IMR-90 (cell line): ENCODE results near the gene PAPLN. TPM values are rescaled to one million over a fixed set of nuclear protein-coding genes. Genes with fewer than 3 reads are reported as not detected.
A peak's percentile ranks its signal among the peaks of the same experiment; 100 is the strongest.

Experiments used
- ATAC-seq: fragments of 200-7000 bp; cut with Tn5 transposase; 2 replicates; pipeline ENCODE4 v1.9.1; 2020; ENCODE audit warnings: low read depth, mild to moderate bottlenecking, moderate library complexity
- BruUV-seq: library from RNA; stranded (reverse); fragments of 400-500 nt; replicated peaks from 2 replicates; lab custom pipeline; 2021; lab: Mats Ljungman, UMichigan
- CTCF ChIA-PET: fragments of 300-600 bp; formaldehyde crosslinking; extraction: SDS; loops from one replicate; lab custom pipeline; 2021; ENCODE audit warnings: antibody characterized with exemption; lab: Yijun Ruan, JAX
- POLR2A ChIA-PET: fragments of 300-600 bp; sonication (Branson Sonifier 250); formaldehyde crosslinking; loops from one replicate; lab custom pipeline; 2022; ENCODE audit warnings: antibody characterized with exemption; ENCODE audit not compliant: unreplicated experiment; lab: Charles Lee
- DNase-seq: peaks from one replicate; pipeline ENCODE4 v3.0.0; 2013
- H2AFZ ChIP-seq: replicated peaks from 2 replicates; pipeline ENCODE3; 2013; ENCODE audit warnings: low read length, mild to moderate bottlenecking; ENCODE audit not compliant: poor library complexity
- H2AK5ac ChIP-seq: 2 replicates; pipeline ENCODE4 v1.6.1; 2013; ENCODE audit warnings: low read depth, low read length, inconsistent platforms
- H2AK9ac ChIP-seq: replicated peaks from 2 replicates; pipeline ENCODE3; 2013; ENCODE audit warnings: mild to moderate bottlenecking, low read depth, low read length, moderate library complexity; ENCODE audit not compliant: poor library complexity
- H2BK120ac ChIP-seq: 2 replicates; pipeline ENCODE4 v1.6.1; 2013; ENCODE audit warnings: low read depth, low read length, inconsistent platforms
- H2BK15ac ChIP-seq: 3 replicates; pipeline ENCODE4 v1.6.1; 2013; ENCODE audit warnings: low read depth, low read length, inconsistent platforms
- H2BK20ac ChIP-seq: 2 replicates; pipeline ENCODE4 v1.6.1; 2013; ENCODE audit warnings: low read depth, mild to moderate bottlenecking, inconsistent platforms, low read length, moderate library complexity
- H2BK5ac ChIP-seq: 2 replicates; pipeline ENCODE4 v1.6.1; 2013; ENCODE audit warnings: mild to moderate bottlenecking, low read depth, low read length, inconsistent platforms; ENCODE audit not compliant: poor library complexity, severe bottlenecking
- H3K14ac ChIP-seq: replicated peaks from 2 replicates; pipeline ENCODE4 v1.6.1; 2013; ENCODE audit warnings: low read depth, low read length, inconsistent platforms
- H3K18ac ChIP-seq: 2 replicates; pipeline ENCODE4 v1.6.1; 2013; ENCODE audit warnings: low read depth, low read length, control low read depth
- H3K23ac ChIP-seq: 2 replicates; pipeline ENCODE4 v1.6.1; 2013; ENCODE audit warnings: low read depth, low read length, inconsistent platforms
- H3K27ac ChIP-seq: 2 replicates; pipeline ENCODE4 v1.5.1; 2013; ENCODE audit warnings: mild to moderate bottlenecking, control low read depth, low read length; ENCODE audit not compliant: insufficient read depth
- H3K27me3 ChIP-seq: 2 replicates; pipeline ENCODE4 v1.6.1; 2013; ENCODE audit warnings: low read length; ENCODE audit not compliant: control insufficient read depth, insufficient read depth
- H3K36me3 ChIP-seq: 2 replicates; pipeline ENCODE4 v1.6.1; 2013; ENCODE audit warnings: low read length, mixed read lengths; ENCODE audit not compliant: control insufficient read depth, insufficient read depth
- H3K4ac ChIP-seq: 2 replicates; pipeline ENCODE4 v1.6.1; 2013; ENCODE audit warnings: low read depth, low read length, inconsistent platforms
- H3K4me1 ChIP-seq: 2 replicates; pipeline ENCODE4 v1.6.1; 2013; ENCODE audit warnings: low read length, mixed read lengths; ENCODE audit not compliant: control insufficient read depth, insufficient read depth
- H3K4me2 ChIP-seq: 2 replicates; pipeline ENCODE4 v1.6.1; 2013; ENCODE audit warnings: low read depth, mild to moderate bottlenecking, control low read depth, low read length, moderate library complexity
- H3K4me3 ChIP-seq: 2 replicates; pipeline ENCODE4 v1.5.1; 2013; ENCODE audit warnings: low read depth, mild to moderate bottlenecking, control low read depth, low read length, moderate library complexity; ENCODE audit not compliant: insufficient read depth
- H3K56ac ChIP-seq: 2 replicates; pipeline ENCODE4 v1.6.1; 2013; ENCODE audit warnings: low read length, inconsistent platforms; ENCODE audit not compliant: insufficient read depth; ENCODE audit errors: extremely low read depth
- H3K79me1 ChIP-seq, 2 experiments: 2 replicates each; pipeline ENCODE4 v1.6.1; 2013; ENCODE audit warnings: low read length in 2 of 2, inconsistent platforms in 1 of 2, low read depth in 1 of 2
- H3K9ac ChIP-seq: 2 replicates; pipeline ENCODE4 v1.6.1; 2013; ENCODE audit warnings: low read depth, low read length, control low read depth
- H3K9me1 ChIP-seq: 2 replicates; pipeline ENCODE4 v1.6.1; 2013; ENCODE audit warnings: low read length, inconsistent platforms; ENCODE audit not compliant: insufficient read depth
- H3K9me3 ChIP-seq: 2 replicates; pipeline ENCODE4 v1.6.1; 2013; ENCODE audit warnings: low read length; ENCODE audit not compliant: control insufficient read depth, insufficient read depth
- H4K20me1 ChIP-seq: 2 replicates; pipeline ENCODE4 v1.6.1; 2013; ENCODE audit warnings: low read length, inconsistent platforms; ENCODE audit not compliant: insufficient read depth
- H4K5ac ChIP-seq: 2 replicates; pipeline ENCODE4 v1.6.1; 2013; ENCODE audit warnings: mild to moderate bottlenecking, low read depth, low read length, control low read depth
- H4K8ac ChIP-seq, 2 experiments: 2 replicates each; pipeline ENCODE4 v1.6.1; 2013; ENCODE audit warnings: low read depth in 2 of 2, low read length in 2 of 2, control low read depth in 1 of 2, inconsistent platforms in 1 of 2
- H4K91ac ChIP-seq: 2 replicates; pipeline ENCODE4 v1.6.1; 2013; ENCODE audit warnings: low read depth, low read length, inconsistent platforms; ENCODE audit not compliant: insufficient read depth
- BHLHE40 ChIP-seq: fragments of 150-350 bp; IDR thresholded peaks from 2 replicates; pipeline ENCODE4 v1.6.1; 2016; ENCODE audit warnings: mild to moderate bottlenecking, low read depth, low read length
- CEBPB ChIP-seq: IDR thresholded peaks from 2 replicates; pipeline ENCODE4 v1.6.1; 2012; ENCODE audit warnings: low read depth, low read length, improper control_type of control experiment
- CHD1 ChIP-seq: IDR thresholded peaks from 2 replicates; pipeline ENCODE4 v1.6.1; 2012; ENCODE audit warnings: low read depth, low read length, improper control_type of control experiment
- ELK1 ChIP-seq: fragments of 150-350 bp; IDR thresholded peaks from 2 replicates; pipeline ENCODE4 v1.6.1; 2016; ENCODE audit warnings: low read depth, mild to moderate bottlenecking, low read length, moderate library complexity, borderline replicate concordance
- FOS ChIP-seq: fragments of 150-350 bp; IDR thresholded peaks from 2 replicates; pipeline ENCODE4 v1.6.1; 2016; ENCODE audit warnings: low read depth, low read length
- MAFK ChIP-seq: IDR thresholded peaks from 2 replicates; pipeline ENCODE4 v1.6.1; 2012; ENCODE audit warnings: low read depth, low read length, improper control_type of control experiment
- MAZ ChIP-seq: IDR thresholded peaks from 2 replicates; pipeline ENCODE4 v1.6.1; 2012; ENCODE audit warnings: low read depth, mild to moderate bottlenecking, low read length, improper control_type of control experiment, moderate library complexity, borderline replicate concordance
- MXI1 ChIP-seq: IDR thresholded peaks from 2 replicates; pipeline ENCODE4 v1.6.1; 2012; ENCODE audit warnings: low read depth, mild to moderate bottlenecking, low read length, moderate library complexity, borderline replicate concordance
- NFE2L2 ChIP-seq: fragments of 150-350 bp; IDR thresholded peaks from 2 replicates; pipeline ENCODE4 v1.6.1; 2016; ENCODE audit warnings: low read depth, mild to moderate bottlenecking, low read length
- POLR2A ChIP-seq: IDR thresholded peaks from 2 replicates; pipeline ENCODE4 v1.6.1; 2012; ENCODE audit warnings: mild to moderate bottlenecking, low read depth, low read length
- RAD21 ChIP-seq: IDR thresholded peaks from 2 replicates; pipeline ENCODE4 v1.6.1; 2012; ENCODE audit warnings: low read length, improper control_type of control experiment
- RCOR1 ChIP-seq: IDR thresholded peaks from 2 replicates; pipeline ENCODE4 v1.6.1; 2012; ENCODE audit warnings: mild to moderate bottlenecking, low read length, improper control_type of control experiment; ENCODE audit not compliant: insufficient replicate concordance
- RFX5 ChIP-seq: IDR thresholded peaks from 2 replicates; pipeline ENCODE4 v1.8.0; 2012; ENCODE audit warnings: low read depth, mild to moderate bottlenecking, low read length, moderate library complexity
- SMC3 ChIP-seq: fragments of 150-350 bp; IDR thresholded peaks from 2 replicates; pipeline ENCODE4 v1.6.1; 2016; ENCODE audit warnings: low read depth, mild to moderate bottlenecking, antibody characterized with exemption, low read length, moderate library complexity
- USF2 ChIP-seq: fragments of 150-350 bp; IDR thresholded peaks from 2 replicates; pipeline ENCODE4 v1.6.1; 2017; ENCODE audit warnings: mild to moderate bottlenecking, antibody characterized with exemption, low read length, low read depth
- WGBS, 2 experiments: methylation state at CpG; one replicate each; pipeline versions ENCODE4 v1.1.5 to v1.1.7; 2013; ENCODE audit warnings: missing lambda C conversion rate in 2 of 2; ENCODE audit not compliant: insufficient read length in 1 of 2; ENCODE audit errors: extremely low coverage in 2 of 2; 5-methylcytosine and 5-hydroxymethylcytosine counted together
- dilution Hi-C: fragments of 300-500 bp; cut with HindIII; formaldehyde crosslinking; loops from one replicate; pipeline ENCODE4 v1.14.3; 2018; ENCODE audit warnings: low sequenced_read_pairs; ENCODE audit not compliant: unreplicated experiment
- in situ Hi-C: fragments of 300-500 bp; cut with MboI; formaldehyde crosslinking; loops from 3 replicates; pipeline ENCODE4 v1.14.3; 2019; ENCODE audit warnings: low sequenced_read_pairs, inconsistent platforms, mixed read lengths
- intact Hi-C: fragments of 100-400 bp; cut with micrococcal nuclease; formaldehyde crosslinking; loops from 2 replicates; pipeline ENCODE4 v1.10.0; 2022
- polyA plus RNA-seq, 3 experiments: library from polyadenylated mRNA; depleted of rRNA; stranded (reverse); fragments of >200 nt; gene quantifications; 2 replicates each; pipeline ENCODE4 v1.2.3, GENCODE V29; 2012; ENCODE audit warnings: low replicate concordance in 1 of 3
- total RNA-seq: library from RNA; depleted of rRNA; stranded (reverse); fragments of >200 nt; gene quantifications from 2 replicates; pipeline ENCODE4 v1.2.3, GENCODE V29; 2012
- TF ChIP-seq, protein P1 (sequence below): conservative IDR thresholded peaks from 2 replicates; pipeline ENCODE4 v1.5.1; 2012; ENCODE audit warnings: mild to moderate bottlenecking, low read depth, low read length, improper control_type of control experiment

Gene PAPLN
- total and polyA plus RNA-seq, 2 of the 4 experiments (the other 2 are of a cell fraction), result 0.36 to 1.2 TPM

GRCh38 chr14:73241481-73242165, 4.3 kb downstream of the PAPLN start:
- H4K5ac ChIP-seq, result no peak overlapping the region
- H3K4me3 ChIP-seq, result no peak overlapping the region
- no TSS peak for BruUV-seq
- peaks cover 2% of the 10 kb centered on the region for H3K9me3 ChIP-seq
- H3K27ac ChIP-seq, result no peak overlapping the region
- H2BK5ac ChIP-seq, result no peak overlapping the region
- H3K27me3 ChIP-seq, result peaks cover 35% of the 10 kb centered on the region
- no peak overlapping the region for H3K4me2 ChIP-seq
- H4K20me1 ChIP-seq, result peaks cover 5% of the 10 kb centered on the region; the same call in 1 of the 2 replicates
- H3K79me1 ChIP-seq, result peaks cover 0 to 11% of the 10 kb centered on the region in 2 experiments; a peak in 2 of 4 replicates
- DNase-seq (no peak), ATAC-seq (no peak)
- no peaks in the 10 kb centered on the region for H3K36me3 ChIP-seq
- no peak overlapping the region for H3K4ac ChIP-seq
- 90% methylated on average over 9 of the region's 19 CpGs; no CpG with 5 or more reads in 1 of the 2 experiments for WGBS, 2 experiments
- no peak overlapping the region for H3K56ac ChIP-seq
- H3K9ac ChIP-seq, result no peak overlapping the region
- peaks cover 7% of the 10 kb centered on the region for H3K9me1 ChIP-seq
- H3K14ac ChIP-seq, result no peak overlapping the region
- no peak overlapping the region for H3K23ac ChIP-seq
- no peak overlapping the region for H2BK20ac ChIP-seq
- 0 out of 2 replicates have a peak overlapping the region, but pooled peaks have one; percentile 7 for H2AK5ac ChIP-seq
- H2AFZ ChIP-seq, result no peak overlapping the region
- H2BK15ac ChIP-seq, result no peak overlapping the region
- POLR2A ChIA-PET, result no interaction called here
- H3K18ac ChIP-seq, result no peak overlapping the region
- CTCF ChIA-PET, result no interaction called here
- H4K91ac ChIP-seq, result no peak overlapping the region
- peaks cover 18% of the 10 kb centered on the region for H3K4me1 ChIP-seq
- no peak overlapping the region for H2AK9ac ChIP-seq
- no peak overlapping the region for H2BK120ac ChIP-seq
- in situ Hi-C loops (no loop called here), dilution Hi-C loops (no loop called here), intact Hi-C loops (no loop called here)
- TF ChIP-seq CEBPB (no peak), RCOR1 (no peak), ELK1 (no peak), BHLHE40 (no peak), SMC3 (no peak), POLR2A (no peak), CHD1 (no peak), USF2 (no peak), NFE2L2 (no peak), RFX5 (no peak), RAD21 (no peak), MAFK (no peak), MXI1 (no peak), FOS (no peak), MAZ (no peak)
- TF ChIP-seq, protein P1, sequence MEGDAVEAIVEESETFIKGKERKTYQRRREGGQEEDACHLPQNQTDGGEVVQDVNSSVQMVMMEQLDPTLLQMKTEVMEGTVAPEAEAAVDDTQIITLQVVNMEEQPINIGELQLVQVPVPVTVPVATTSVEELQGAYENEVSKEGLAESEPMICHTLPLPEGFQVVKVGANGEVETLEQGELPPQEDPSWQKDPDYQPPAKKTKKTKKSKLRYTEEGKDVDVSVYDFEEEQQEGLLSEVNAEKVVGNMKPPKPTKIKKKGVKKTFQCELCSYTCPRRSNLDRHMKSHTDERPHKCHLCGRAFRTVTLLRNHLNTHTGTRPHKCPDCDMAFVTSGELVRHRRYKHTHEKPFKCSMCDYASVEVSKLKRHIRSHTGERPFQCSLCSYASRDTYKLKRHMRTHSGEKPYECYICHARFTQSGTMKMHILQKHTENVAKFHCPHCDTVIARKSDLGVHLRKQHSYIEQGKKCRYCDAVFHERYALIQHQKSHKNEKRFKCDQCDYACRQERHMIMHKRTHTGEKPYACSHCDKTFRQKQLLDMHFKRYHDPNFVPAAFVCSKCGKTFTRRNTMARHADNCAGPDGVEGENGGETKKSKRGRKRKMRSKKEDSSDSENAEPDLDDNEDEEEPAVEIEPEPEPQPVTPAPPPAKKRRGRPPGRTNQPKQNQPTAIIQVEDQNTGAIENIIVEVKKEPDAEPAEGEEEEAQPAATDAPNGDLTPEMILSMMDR, result no peak
- H4K8ac ChIP-seq, result no peak overlapping the region
